ENCODE measurements around the gene LRMDA. TPM values are rescaled to one million over a fixed set of nuclear protein-coding genes. Genes with fewer than 3 reads are reported as not detected.

LRMDA gene
- total RNA-seq, 3 donors from 2014 or later (not counting 1 experiment from before 2014, with no cell fraction given): 1.4 to 2.4 (median 2.1) TPM

DNA sequence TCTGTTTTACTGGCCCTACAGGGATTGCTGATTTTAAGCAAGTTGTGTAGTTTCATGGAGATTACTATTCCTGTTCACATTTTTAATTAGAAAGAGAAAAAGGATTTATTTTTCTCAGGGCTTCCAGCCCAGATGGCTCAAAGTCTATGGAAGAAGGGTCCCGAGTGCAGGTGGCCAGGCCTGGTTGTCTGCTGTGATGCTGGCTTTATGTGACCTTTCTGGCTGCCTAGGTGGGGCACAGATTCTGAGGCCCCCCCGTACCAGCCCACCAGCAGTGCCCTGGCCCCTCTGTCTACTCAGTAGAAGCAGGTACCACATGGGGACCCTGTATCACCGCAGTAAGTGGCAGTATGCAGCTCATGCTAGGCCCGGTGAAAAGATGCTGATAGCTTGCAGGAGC, 426.5 kb downstream of the LRMDA start:
- ATAC-seq: peak in 1 of 3 donors; percentile 30
- Mint-ChIP-seq H3K27me3 (ENCODE audit: low read depth in 2 of 2) (no peaks in the 10 kb centered on the region), H3K36me3 (no peaks in the 10 kb centered on the region), H3K4me3 (no peak overlapping the region), H3K27ac (no peak overlapping the region), H3K9me3 (no peaks in the 10 kb centered on the region), H3K4me1 (no peaks in the 10 kb centered on the region)
- intact Hi-C loops (cut with micrococcal nuclease): no loop called here
- no peaks in the 10 kb centered on the region for H3K36me3 ChIP-seq (ENCODE audit: control insufficient read depth, insufficient read depth, low read length)
- no peaks in the 10 kb centered on the region for H3K9me3 ChIP-seq (ENCODE audit: control insufficient read depth, insufficient read depth, low read length)
- no peaks in the 10 kb centered on the region for H3K27me3 ChIP-seq (ENCODE audit: control insufficient read depth, insufficient read depth, low read length)
- TF ChIP-seq CTCF (IDR thresholded peaks at IDR 0.05): no peak
- H3K4me1 ChIP-seq (ENCODE audit: control insufficient read depth, insufficient read depth, low read length): no peaks in the 10 kb centered on the region
- H3K4me3 ChIP-seq (ENCODE audit: low read length): no peak overlapping the region
- no peak overlapping the region for H3K27ac ChIP-seq (ENCODE audit: low read length)
- WGBS (ENCODE audit: insufficient coverage): 93% methylated on average over 4 of the region's 4 CpGs
- DNase-seq: no peak

DNA sequence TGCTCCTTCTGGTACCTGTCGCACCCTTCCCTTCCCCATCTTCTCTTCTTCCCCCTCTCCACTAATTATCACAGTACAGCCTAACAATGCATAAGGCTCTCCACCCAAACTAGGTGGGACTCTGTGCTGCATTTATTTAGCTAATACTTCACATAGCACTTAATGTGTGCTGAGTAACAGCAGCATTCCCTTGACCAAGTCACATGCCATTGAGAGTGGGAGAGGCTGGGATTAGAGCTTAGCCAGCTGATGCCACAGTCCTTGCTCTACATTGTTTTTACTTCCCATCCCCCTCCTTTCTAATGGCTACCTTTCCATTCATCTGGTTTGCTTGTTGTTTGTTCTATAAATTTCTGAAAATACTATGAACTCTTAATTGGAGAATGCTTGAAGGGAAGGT, 426.9 kb downstream of the LRMDA start:
- Histone ChIP-seq H3K4me3 (ENCODE audit: low read length) (no peak overlapping the region), H3K27ac (ENCODE audit: low read length) (no peak overlapping the region), H3K27me3 (ENCODE audit: control insufficient read depth, insufficient read depth, low read length) (no peaks in the 10 kb centered on the region), H3K36me3 (ENCODE audit: control insufficient read depth, insufficient read depth, low read length) (no peaks in the 10 kb centered on the region), H3K4me1 (ENCODE audit: control insufficient read depth, insufficient read depth, low read length) (no peaks in the 10 kb centered on the region), H3K9me3 (ENCODE audit: control insufficient read depth, insufficient read depth, low read length) (no peaks in the 10 kb centered on the region)
- intact Hi-C loops (cut with micrococcal nuclease): no loop called here
- DNase-seq: no peak
- H3K4me3 Mint-ChIP-seq: no peak overlapping the region
- no peaks in the 10 kb centered on the region for H3K27me3 Mint-ChIP-seq (ENCODE audit: low read depth in 2 of 2)
- H3K36me3 Mint-ChIP-seq: no peaks in the 10 kb centered on the region
- no peak overlapping the region for H3K27ac Mint-ChIP-seq
- no peak for ATAC-seq
- no peak for TF ChIP-seq CTCF (IDR thresholded peaks at IDR 0.05)
- no peaks in the 10 kb centered on the region for H3K4me1 Mint-ChIP-seq
- WGBS (ENCODE audit: insufficient coverage): 83% methylated on average over 1 of the region's 1 CpG
- H3K9me3 Mint-ChIP-seq: no peaks in the 10 kb centered on the region

DNA sequence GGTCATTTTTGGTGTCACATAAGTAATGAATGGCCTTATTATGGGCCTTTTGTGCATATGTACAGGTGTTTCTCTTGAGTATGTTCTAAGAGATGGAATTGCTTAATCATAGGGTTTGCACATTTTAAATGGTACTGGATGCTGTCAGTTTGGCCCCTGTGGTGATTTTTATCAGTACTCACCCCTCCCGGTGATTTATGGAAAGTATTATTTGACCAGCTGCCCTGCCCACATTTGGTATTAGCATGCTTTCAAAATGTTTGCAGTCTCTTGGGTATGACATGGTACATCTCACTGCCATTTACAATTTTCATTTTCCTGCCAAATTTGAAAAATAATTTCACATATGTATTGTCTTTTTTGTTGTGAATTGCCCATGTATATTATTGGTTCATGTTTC, 427.7 kb downstream of the LRMDA start:
- intact Hi-C loops (cut with micrococcal nuclease): no loop called here
- TF ChIP-seq CTCF (IDR thresholded peaks at IDR 0.05): no peak
- 91% methylated on average over 1 of the region's 1 CpG for WGBS (ENCODE audit: insufficient coverage)

GRCh38 chr10:75860009-75860408, 428.6 kb downstream of the LRMDA start:
- Histone ChIP-seq H3K36me3 (ENCODE audit: control insufficient read depth, insufficient read depth, low read length) (no peaks in the 10 kb centered on the region), H3K27me3 (ENCODE audit: control insufficient read depth, insufficient read depth, low read length) (no peaks in the 10 kb centered on the region), H3K4me1 (ENCODE audit: control insufficient read depth, insufficient read depth, low read length) (no peaks in the 10 kb centered on the region), H3K4me3 (ENCODE audit: low read length) (no peak overlapping the region), H3K9me3 (ENCODE audit: control insufficient read depth, insufficient read depth, low read length) (no peaks in the 10 kb centered on the region), H3K27ac (ENCODE audit: low read length) (no peak overlapping the region)
- H3K9me3 Mint-ChIP-seq: no peaks in the 10 kb centered on the region
- no peak overlapping the region for H3K27ac Mint-ChIP-seq
- intact Hi-C loops (cut with micrococcal nuclease): no loop called here
- DNase-seq: no peak
- ATAC-seq: no peak
- no peaks in the 10 kb centered on the region for H3K4me1 Mint-ChIP-seq
- H3K36me3 Mint-ChIP-seq: no peaks in the 10 kb centered on the region
- H3K27me3 Mint-ChIP-seq (ENCODE audit: low read depth in 2 of 2): no peaks in the 10 kb centered on the region
- 94% methylated on average over 6 of the region's 6 CpGs for WGBS (ENCODE audit: insufficient coverage)
- H3K4me3 Mint-ChIP-seq: no peak overlapping the region
- TF ChIP-seq CTCF (IDR thresholded peaks at IDR 0.05): no peak

More for the DNA sequence above, 427.7 kb downstream of the LRMDA start:
- Histone ChIP-seq H3K4me1 (ENCODE audit: control insufficient read depth, insufficient read depth, low read length) (no peaks in the 10 kb centered on the region), H3K36me3 (ENCODE audit: control insufficient read depth, insufficient read depth, low read length) (no peaks in the 10 kb centered on the region), H3K9me3 (ENCODE audit: control insufficient read depth, insufficient read depth, low read length) (no peaks in the 10 kb centered on the region), H3K4me3 (ENCODE audit: low read length) (no peak overlapping the region), H3K27ac (ENCODE audit: low read length) (no peak overlapping the region), H3K27me3 (ENCODE audit: control insufficient read depth, insufficient read depth, low read length) (no peaks in the 10 kb centered on the region)
- Mint-ChIP-seq H3K36me3 (no peaks in the 10 kb centered on the region), H3K4me1 (no peaks in the 10 kb centered on the region), H3K4me3 (no peak overlapping the region), H3K27ac (no peak overlapping the region), H3K9me3 (no peaks in the 10 kb centered on the region), H3K27me3 (ENCODE audit: low read depth in 2 of 2) (no peaks in the 10 kb centered on the region)
- ATAC-seq (no peak), DNase-seq (no peak)

All from natural killer cell (primary cell).